HG03025 (cell line): ENCODE data around the gene TCEAL9.
"Not testable (repeated sequence)": the region's sequence is repeated elsewhere in the genome, so short reads cannot be mapped to it uniquely, and the experiment has no call there.

ENCODE experiments used
- ATAC-seq: cut with Tn5 transposase; IDR thresholded peaks from one replicate; pipeline ENCODE4 v1.9.1; 2021; ENCODE audit warnings: mild to moderate bottlenecking, moderate library complexity; ENCODE audit not compliant: unreplicated experiment, low FRiP score

TCEAL9 gene

GRCh38 chrX:103372886-103373285 is 16.6 kb downstream of the TCEAL9 start:
- ATAC-seq = no peak

- no peak for ATAC-seq
Measured at GRCh38 chrX:103373581-103373980, 17.3 kb downstream of the TCEAL9 start.

GRCh38 chrX:103376118-103376978 is 20.0 kb downstream of the TCEAL9 start, which contains the start of gene BEX3:
BEX3 (plus strand) TSS chrX:103376538; CDS start chrX:103377522, 984 bp downstream.
- no peak for ATAC-seq

- no peak for ATAC-seq
Measured at GRCh38 chrX:103376979-103377324, 20.6 kb downstream of the TCEAL9 start.

- ATAC-seq = no peak
Measured at GRCh38 chrX:103378990-103379389, 22.7 kb downstream of the TCEAL9 start.

GRCh38 chrX:103382877-103383276 is 26.6 kb downstream of the TCEAL9 start:
- ATAC-seq = no peak

- ATAC-seq = no peak
Measured at GRCh38 chrX:103384672-103385071, 28.4 kb downstream of the TCEAL9 start.

GRCh38 chrX:103385283-103385830 is 29.1 kb downstream of the TCEAL9 start:
- not testable (repeated sequence) for ATAC-seq

GRCh38 chrX:103386332-103386731 is 30.0 kb downstream of the TCEAL9 start:
- no peak for ATAC-seq

- ATAC-seq = no peak
Measured at GRCh38 chrX:103393487-103393886, 37.2 kb downstream of the TCEAL9 start.

GRCh38 chrX:103396186-103396585 is 39.9 kb downstream of the TCEAL9 start:
- ATAC-seq = no peak

GRCh38 chrX:103396660-103397059 is 40.4 kb downstream of the TCEAL9 start:
- ATAC-seq = no peak

GRCh38 chrX:103397707-103398106 is 41.4 kb downstream of the TCEAL9 start:
- ATAC-seq = no peak

GRCh38 chrX:103398421-103398864 is 42.1 kb downstream of the TCEAL9 start:
- ATAC-seq = no peak

- no peak for ATAC-seq
Measured at GRCh38 chrX:103399744-103400143, 43.4 kb downstream of the TCEAL9 start.

- ATAC-seq = no peak
Measured at GRCh38 chrX:103400931-103401330, 44.6 kb downstream of the TCEAL9 start.

GRCh38 chrX:103404231-103405008 is 48.1 kb downstream of the TCEAL9 start:
- ATAC-seq = peak; percentile 92

GRCh38 chrX:103405009-103405333 is 48.7 kb downstream of the TCEAL9 start:
- ATAC-seq = no peak

- ATAC-seq = no peak
Measured at GRCh38 chrX:103406256-103406655, 50.0 kb downstream of the TCEAL9 start.

- ATAC-seq = no peak
Measured at GRCh38 chrX:103407776-103408175, 51.5 kb downstream of the TCEAL9 start.
